ENCODE results near the gene SULT1C2. TPM values are rescaled to one million over a fixed set of nuclear protein-coding genes. Genes with fewer than 3 reads are reported as not detected.

Gene SULT1C2
- total RNA-seq, 1 experiment from 2014 or later: 3.9 TPM

DNA sequence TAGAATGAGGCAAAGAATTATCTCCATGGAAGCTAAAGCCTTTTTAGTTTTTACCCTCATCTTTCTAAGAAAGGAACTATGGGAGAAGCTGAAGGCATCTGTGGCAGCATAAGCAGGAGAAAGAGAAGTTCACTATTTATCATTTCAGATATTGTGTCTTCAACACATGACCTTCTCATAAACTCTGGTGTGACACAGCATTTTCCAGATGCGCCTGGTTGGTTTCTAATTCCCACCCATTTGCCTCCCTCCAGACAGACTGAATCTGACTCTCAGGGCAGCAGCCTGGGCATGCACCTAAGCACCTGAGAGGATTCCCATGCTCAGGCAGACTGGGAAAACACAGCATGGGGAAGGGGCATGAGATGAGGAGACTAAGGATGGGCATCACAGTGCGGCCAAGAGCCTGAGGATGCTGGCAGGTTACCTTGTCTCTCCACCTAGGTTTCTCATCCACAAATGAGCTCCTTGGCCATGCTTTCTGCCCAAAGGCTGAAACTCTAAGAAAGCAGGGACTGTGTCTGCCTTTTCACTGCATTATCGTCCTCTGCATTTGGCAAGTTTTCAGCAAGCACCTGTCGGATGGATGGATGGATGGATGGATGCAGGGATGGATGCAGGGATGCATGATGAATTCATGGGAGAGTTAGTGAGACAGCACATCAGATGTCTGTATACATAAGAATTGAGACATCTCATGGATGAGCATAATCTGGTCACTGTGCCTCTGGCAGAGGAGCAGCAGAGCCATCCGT, 60.3 kb downstream of the SULT1C2 start:
- Histone ChIP-seq H3K9ac (ENCODE audit: low read length) (no peak overlapping the region), H2AFZ (ENCODE audit: low read depth, low read length, poor library complexity, severe bottlenecking) (no peak overlapping the region), H3K27ac (ENCODE audit: low read depth, low read length) (no peak overlapping the region), H3K9me3 (ENCODE audit: control insufficient read depth in 1 of 2, insufficient read depth in 1 of 2, low read depth in 1 of 2, low read length in 2 of 2) (no peaks in the 10 kb centered on the region), H3K79me2 (ENCODE audit: insufficient read depth, low read length) (no peaks in the 10 kb centered on the region), H3K9me2 (ENCODE audit: insufficient read depth) (0 out of 2 replicates have a peak, but pooled peaks cover 2% of the 10 kb centered on the region), H4K20me1 (ENCODE audit: insufficient read depth) (no peaks in the 10 kb centered on the region), H3K27me3 (ENCODE audit: insufficient read depth, low read length) (peaks cover 23% of the 10 kb centered on the region; the same call in 1 of the 2 replicates), H3K4me3 (replicated peaks in 1 of 2; ENCODE audit: low read depth in 1 of 2, low read length in 2 of 2) (no peak overlapping the region), H3K36me3 (ENCODE audit: control insufficient read depth in 1 of 2, insufficient read depth in 2 of 2, low read length in 2 of 2) (no peaks in the 10 kb centered on the region), H3K4me2 (ENCODE audit: low read length) (no peak overlapping the region), H3K4me1 (ENCODE audit: control insufficient read depth in 1 of 2, insufficient read depth in 2 of 2, low read length in 2 of 2) (no peaks in the 10 kb centered on the region)
- no TSS peak for BruUV-seq (replicated peaks)
- DNase-seq (ENCODE audit: low read depth, low spot score) (no peak), ATAC-seq (0 out of 2 replicates have a peak, but pooled peaks have one; percentile 12)
- ChIA-PET POLR2A (no interaction called here), CTCF (no interaction called here), RAD21 (ENCODE audit: low non-redundant PET in 1 of 2, low total read pairs in 2 of 2, uncharacterized antibody in 2 of 2, unreplicated experiment in 2 of 2) (no interaction called here)
- intact Hi-C loops (cut with micrococcal nuclease): no loop called here
- no peak for TF ChIP-seq JUND (IDR thresholded peaks at IDR 0.05)
- TF ChIP-seq EZH2phosphoT487 (IDR thresholded peaks at IDR 0.05; ENCODE audit: borderline replicate concordance): no peak
- no peak for TF ChIP-seq ATF3 (IDR thresholded peaks at IDR 0.05)
- no peak for TF ChIP-seq SIN3A (IDR thresholded peaks at IDR 0.05; ENCODE audit: low read depth)
- no peak for TF ChIP-seq POLR2AphosphoS5 (IDR thresholded peaks at IDR 0.05; ENCODE audit: low read depth, low read length)
- no peak for TF ChIP-seq SRF (IDR thresholded peaks at IDR 0.05; ENCODE audit: low read depth)
- TF ChIP-seq TCF7L2 (IDR thresholded peaks at IDR 0.05; ENCODE audit: borderline replicate concordance, extremely low read depth, insufficient read depth, insufficient read length): no peak
- no peak for TF ChIP-seq EGR1 (IDR thresholded peaks at IDR 0.05; ENCODE audit: low read depth)
- TF ChIP-seq CBX3 (IDR thresholded peaks at IDR 0.05; ENCODE audit: low read depth): no peak
- TF ChIP-seq ZFX (IDR thresholded peaks at IDR 0.05): no peak
- TF ChIP-seq SP1 (IDR thresholded peaks at IDR 0.05; ENCODE audit: low read depth): no peak
- TF ChIP-seq ZNF274 (IDR thresholded peaks at IDR 0.05; ENCODE audit: low read depth, low read length): no peak
- no peak for TF ChIP-seq POLR2A (IDR thresholded peaks at IDR 0.05; ENCODE audit: borderline replicate concordance, extremely low read depth, insufficient read depth, insufficient read length)
- TF ChIP-seq CTCF (IDR thresholded peaks at IDR 0.05 in 2 of 3, conservative IDR thresholded peaks at IDR 0.05 in 1 of 3; ENCODE audit: borderline replicate concordance in 1 of 3, insufficient read depth in 1 of 3, low read depth in 2 of 3, low read length in 2 of 3): no peak
- no peak for TF ChIP-seq RAD21 (IDR thresholded peaks at IDR 0.05; ENCODE audit: low read depth)
- TF ChIP-seq, protein P1, sequence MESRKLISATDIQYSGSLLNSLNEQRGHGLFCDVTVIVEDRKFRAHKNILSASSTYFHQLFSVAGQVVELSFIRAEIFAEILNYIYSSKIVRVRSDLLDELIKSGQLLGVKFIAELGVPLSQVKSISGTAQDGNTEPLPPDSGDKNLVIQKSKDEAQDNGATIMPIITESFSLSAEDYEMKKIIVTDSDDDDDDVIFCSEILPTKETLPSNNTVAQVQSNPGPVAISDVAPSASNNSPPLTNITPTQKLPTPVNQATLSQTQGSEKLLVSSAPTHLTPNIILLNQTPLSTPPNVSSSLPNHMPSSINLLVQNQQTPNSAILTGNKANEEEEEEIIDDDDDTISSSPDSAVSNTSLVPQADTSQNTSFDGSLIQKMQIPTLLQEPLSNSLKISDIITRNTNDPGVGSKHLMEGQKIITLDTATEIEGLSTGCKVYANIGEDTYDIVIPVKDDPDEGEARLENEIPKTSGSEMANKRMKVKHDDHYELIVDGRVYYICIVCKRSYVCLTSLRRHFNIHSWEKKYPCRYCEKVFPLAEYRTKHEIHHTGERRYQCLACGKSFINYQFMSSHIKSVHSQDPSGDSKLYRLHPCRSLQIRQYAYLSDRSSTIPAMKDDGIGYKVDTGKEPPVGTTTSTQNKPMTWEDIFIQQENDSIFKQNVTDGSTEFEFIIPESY (IDR thresholded peaks at IDR 0.05; ENCODE audit: extremely low read depth, insufficient replicate concordance, low read length): no peak
- no peak for TF ChIP-seq FOSL1 (IDR thresholded peaks at IDR 0.05; ENCODE audit: low read depth)
- no peak for TF ChIP-seq REST (IDR thresholded peaks at IDR 0.05; ENCODE audit: low read depth)
